OCI-LY3 (cell line): ENCODE data around the gene UBTD1.

Experiments
- CTCF ChIP-seq: fragments of 200-600, 300-600 bp; sonication (generic); IDR thresholded peaks from 2 replicates; pipeline ENCODE4 v1.5.1; 2014; ENCODE audit warnings: antibody characterized with exemption, low read length, low read depth
- EZH2phosphoT487 ChIP-seq: fragments of 200-600 bp; shearing (Covaris generic); IDR thresholded peaks from 2 replicates; pipeline ENCODE4 v1.6.1; 2018; ENCODE audit warnings: antibody characterized with exemption, mixed run types, low read depth

GRCh38 chr10:97466755-97467154 is 32.0 kb upstream of the UBTD1 start:
- TF ChIP-seq CTCF (no peak), EZH2phosphoT487 (no peak)
